ENCODE data around the gene RTP4. TPM values are rescaled to one million over a fixed set of nuclear protein-coding genes. Genes with fewer than 3 reads are reported as not detected.

RTP4 gene
- polyA plus RNA-seq, 3 donors: 1.7 to 6.6 (median 3.3) TPM

- no peaks in the 10 kb centered on the region for H3K27me3 ChIP-seq (ENCODE audit: control insufficient read depth in 2 of 2, insufficient read depth in 2 of 2, low read length in 2 of 2)
- no peak for TF ChIP-seq CTCF (IDR thresholded peaks at IDR 0.05)
- H3K9ac ChIP-seq (ENCODE audit: insufficient read depth, low read length, poor library complexity, severe bottlenecking): no peak overlapping the region
- intact Hi-C loops (cut with micrococcal nuclease): no loop called here
- no peak overlapping the region for H3K4me3 ChIP-seq (replicated peaks in 1 of 3; ENCODE audit: low read depth in 2 of 3, low read length in 3 of 3)
- H3K27ac ChIP-seq (ENCODE audit: low read depth in 1 of 2, low read length in 2 of 2): no peak overlapping the region
- no peaks in the 10 kb centered on the region for H4K20me1 ChIP-seq (ENCODE audit: insufficient read depth, low read length)
- Mint-ChIP-seq H3K9me3 (peaks cover 0 to 3% (median 0%) of the 10 kb centered on the region in 7 donors), H3K27ac (no peak overlapping the region), H3K4me3 (no peak overlapping the region), H3K27me3 (ENCODE audit: low read depth in 3 of 3) (peaks cover 2 to 6% (median 4%) of the 10 kb centered on the region in 3 donors), H3K4me1 (no peaks in the 10 kb centered on the region), H3K36me3 (no peaks in the 10 kb centered on the region)
- H2AFZ ChIP-seq (ENCODE audit: insufficient read depth, low read depth, low read length, poor library complexity, severe bottlenecking): no peak overlapping the region
- no peaks in the 10 kb centered on the region for H3K36me3 ChIP-seq (replicated peaks in 1 of 2; ENCODE audit: control insufficient read depth in 1 of 2, insufficient read depth in 2 of 2, low read length in 2 of 2)
- no peak for DNase-seq
- WGBS (ENCODE audit: insufficient coverage): 92% methylated on average over 3 of the region's 4 CpGs
- no peaks in the 10 kb centered on the region for H3K9me3 ChIP-seq (replicated peaks in 1 of 2; ENCODE audit: control insufficient read depth in 1 of 2, insufficient read depth in 1 of 2, low read length in 2 of 2)
- no peaks in the 10 kb centered on the region for H3K79me2 ChIP-seq (ENCODE audit: insufficient read depth, low read length)
- no peak overlapping the region for H3K4me2 ChIP-seq (replicated peaks; ENCODE audit: extremely low read depth, low read length, poor library complexity, severe bottlenecking)
- no peaks in the 10 kb centered on the region for H3K4me1 ChIP-seq (ENCODE audit: control insufficient read depth in 1 of 2, insufficient read depth in 2 of 2, low read length in 2 of 2)
Measured at GRCh38 chr3:187342255-187342654, 25.9 kb upstream of the RTP4 start.

DNA sequence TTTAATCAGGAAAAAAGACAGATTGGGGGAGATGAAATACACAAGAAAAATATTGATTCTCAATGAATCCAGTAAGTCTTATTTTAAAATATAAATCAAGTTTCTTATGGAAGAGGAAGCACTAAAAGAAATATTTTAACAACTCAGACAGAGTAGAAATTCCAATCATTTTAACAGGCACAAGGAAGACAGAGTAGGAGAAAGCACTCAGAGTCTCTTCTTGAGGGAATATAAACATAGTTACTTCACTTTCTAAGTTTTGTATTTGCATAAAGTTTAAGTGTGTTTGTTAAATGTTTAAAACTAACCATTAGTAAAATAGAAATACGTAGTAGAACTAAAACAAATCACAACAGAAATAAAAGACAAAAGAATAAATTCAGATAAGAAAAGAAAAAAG lies 24.5 kb upstream of the RTP4 start:
- H3K27me3 Mint-ChIP-seq (ENCODE audit: low read depth in 3 of 3): peaks cover 2 to 8% (median 6%) of the 10 kb centered on the region in 3 donors
- no peak for TF ChIP-seq CTCF (IDR thresholded peaks at IDR 0.05)
- no peak overlapping the region for H3K27ac Mint-ChIP-seq
- no peak overlapping the region for H2AFZ ChIP-seq (ENCODE audit: insufficient read depth, low read depth, low read length, poor library complexity, severe bottlenecking)
- no peak overlapping the region for H3K4me3 Mint-ChIP-seq
- peaks cover 0 to 3% (median 0%) of the 10 kb centered on the region in 7 donors for H3K9me3 Mint-ChIP-seq
- no peaks in the 10 kb centered on the region for H3K27me3 ChIP-seq (ENCODE audit: control insufficient read depth in 2 of 2, insufficient read depth in 2 of 2, low read length in 2 of 2)
- no peak overlapping the region for H3K4me3 ChIP-seq (replicated peaks in 1 of 3; ENCODE audit: low read depth in 2 of 3, low read length in 3 of 3)
- no peaks in the 10 kb centered on the region for H4K20me1 ChIP-seq (ENCODE audit: insufficient read depth, low read length)
- H3K27ac ChIP-seq (ENCODE audit: low read depth in 1 of 2, low read length in 2 of 2): no peak overlapping the region
- H3K4me1 Mint-ChIP-seq: no peaks in the 10 kb centered on the region
- H3K79me2 ChIP-seq (ENCODE audit: insufficient read depth, low read length): no peaks in the 10 kb centered on the region
- H3K36me3 ChIP-seq (replicated peaks in 1 of 2; ENCODE audit: control insufficient read depth in 1 of 2, insufficient read depth in 2 of 2, low read length in 2 of 2): no peaks in the 10 kb centered on the region
- H3K9ac ChIP-seq (ENCODE audit: insufficient read depth, low read length, poor library complexity, severe bottlenecking): no peak overlapping the region
- no peak overlapping the region for H3K4me2 ChIP-seq (replicated peaks; ENCODE audit: extremely low read depth, low read length, poor library complexity, severe bottlenecking)
- H3K36me3 Mint-ChIP-seq: no peaks in the 10 kb centered on the region
- no peak for DNase-seq
- no peaks in the 10 kb centered on the region for H3K4me1 ChIP-seq (ENCODE audit: control insufficient read depth in 1 of 2, insufficient read depth in 2 of 2, low read length in 2 of 2)
- intact Hi-C loops (cut with micrococcal nuclease): no loop called here
- no CpG with 5 or more reads among the region's 1 CpG for WGBS (ENCODE audit: insufficient coverage)
- H3K9me3 ChIP-seq (replicated peaks in 1 of 2; ENCODE audit: control insufficient read depth in 1 of 2, insufficient read depth in 1 of 2, low read length in 2 of 2): no peaks in the 10 kb centered on the region

All from CD14-positive monocyte (primary cell).